Measurements from ENCODE around the gene OXCT1. TPM values are rescaled to one million over a fixed set of nuclear protein-coding genes. Genes with fewer than 3 reads are reported as not detected.

Gene OXCT1
- total RNA-seq, 1 donor from 2014 or later: 39.9 TPM

GRCh38 chr5:41812156-41812555 lies 58.1 kb downstream of the OXCT1 start:
- no peak overlapping the region for H3K27ac ChIP-seq
- Mint-ChIP-seq H3K27me3 (ENCODE audit: insufficient read depth, low read depth) (no peaks in the 10 kb centered on the region), H3K27ac (no peak overlapping the region), H3K9me3 (no peaks in the 10 kb centered on the region), H3K4me1 (peaks cover 13% of the 10 kb centered on the region), H3K36me3 (peaks cover 2% of the 10 kb centered on the region), H3K4me3 (no peak overlapping the region)
- peaks cover 12% of the 10 kb centered on the region for H3K4me1 ChIP-seq
- H3K4me2 ChIP-seq: no peak overlapping the region
- no peak overlapping the region for H2AFZ ChIP-seq (replicated peaks)
- H3K9me3 ChIP-seq (ENCODE audit: low read depth): no peaks in the 10 kb centered on the region
- no peaks in the 10 kb centered on the region for H3K27me3 ChIP-seq
- H3K36me3 ChIP-seq: no peaks in the 10 kb centered on the region
- no peak for DNase-seq (ENCODE audit: low spot score)
- TF ChIP-seq EZH2phosphoT487 (IDR thresholded peaks at IDR 0.05): no peak
- no peak for TF ChIP-seq CTCF (IDR thresholded peaks at IDR 0.05)
- no peak for TF ChIP-seq EZH2 (IDR thresholded peaks at IDR 0.05)
- H4K20me1 ChIP-seq (ENCODE audit: low read depth): no peaks in the 10 kb centered on the region
- H3F3A ChIP-seq (ENCODE audit: low read depth): no peaks in the 10 kb centered on the region
- H3K4me3 ChIP-seq: no peak overlapping the region
- no peaks in the 10 kb centered on the region for H3K79me2 ChIP-seq (ENCODE audit: low read depth)
- no peak overlapping the region for H3K9ac ChIP-seq

GRCh38 chr5:41809128-41809527 lies 61.1 kb downstream of the OXCT1 start:
- H3K4me1 ChIP-seq: peaks cover 12% of the 10 kb centered on the region
- no peak overlapping the region for H2AFZ ChIP-seq (replicated peaks)
- H3K27ac ChIP-seq: no peak overlapping the region
- no peak overlapping the region for H3K4me2 ChIP-seq
- no peak overlapping the region for H3K4me3 ChIP-seq
- H3K36me3 Mint-ChIP-seq: peaks cover 6% of the 10 kb centered on the region
- H3K4me3 Mint-ChIP-seq: no peak overlapping the region
- no peaks in the 10 kb centered on the region for H3K9me3 ChIP-seq (ENCODE audit: low read depth)
- no peak overlapping the region for H3K9ac ChIP-seq
- H3K27ac Mint-ChIP-seq: no peak overlapping the region
- no peak for DNase-seq (ENCODE audit: low spot score)
- H4K20me1 ChIP-seq (ENCODE audit: low read depth): no peaks in the 10 kb centered on the region
- H3K79me2 ChIP-seq (ENCODE audit: low read depth): no peaks in the 10 kb centered on the region
- H3K27me3 Mint-ChIP-seq (ENCODE audit: insufficient read depth, low read depth): no peaks in the 10 kb centered on the region
- H3K4me1 Mint-ChIP-seq: peaks cover 13% of the 10 kb centered on the region
- no peaks in the 10 kb centered on the region for H3K27me3 ChIP-seq
- no peaks in the 10 kb centered on the region for H3K36me3 ChIP-seq
- H3F3A ChIP-seq (ENCODE audit: low read depth): no peaks in the 10 kb centered on the region
- no peak for TF ChIP-seq CTCF (IDR thresholded peaks at IDR 0.05)
- TF ChIP-seq EZH2phosphoT487 (IDR thresholded peaks at IDR 0.05): no peak
- no peak for TF ChIP-seq EZH2 (IDR thresholded peaks at IDR 0.05)
- H3K9me3 Mint-ChIP-seq: no peaks in the 10 kb centered on the region

GRCh38 chr5:41808294-41808693 lies 61.9 kb downstream of the OXCT1 start:
- Mint-ChIP-seq H3K4me3 (no peak overlapping the region), H3K27me3 (ENCODE audit: insufficient read depth, low read depth) (no peaks in the 10 kb centered on the region), H3K9me3 (no peaks in the 10 kb centered on the region), H3K4me1 (peaks cover 10% of the 10 kb centered on the region), H3K27ac (no peak overlapping the region), H3K36me3 (peaks cover 10% of the 10 kb centered on the region)
- TF ChIP-seq EZH2phosphoT487 (IDR thresholded peaks at IDR 0.05) (no peak), CTCF (IDR thresholded peaks at IDR 0.05) (no peak), EZH2 (IDR thresholded peaks at IDR 0.05) (no peak)
- no peaks in the 10 kb centered on the region for H4K20me1 ChIP-seq (ENCODE audit: low read depth)
- no peak overlapping the region for H3K4me3 ChIP-seq
- DNase-seq (ENCODE audit: low spot score): no peak
- H3K27me3 ChIP-seq: no peaks in the 10 kb centered on the region
- H3K9me3 ChIP-seq (ENCODE audit: low read depth): no peaks in the 10 kb centered on the region
- no peak overlapping the region for H2AFZ ChIP-seq (replicated peaks)
- peaks cover 12% of the 10 kb centered on the region for H3K4me1 ChIP-seq
- no peaks in the 10 kb centered on the region for H3K36me3 ChIP-seq
- H3K4me2 ChIP-seq: no peak overlapping the region
- H3K27ac ChIP-seq: no peak overlapping the region
- H3K79me2 ChIP-seq (ENCODE audit: low read depth): no peaks in the 10 kb centered on the region
- no peaks in the 10 kb centered on the region for H3F3A ChIP-seq (ENCODE audit: low read depth)
- H3K9ac ChIP-seq: no peak overlapping the region
